H9 (cell line): ENCODE data around the gene KIF16B. TPM values are rescaled to one million over a fixed set of nuclear protein-coding genes. Genes with fewer than 3 reads are reported as not detected.
"Not testable (repeated sequence)": the region's sequence is repeated elsewhere in the genome, so short reads cannot be mapped to it uniquely, and the experiment has no call there.

Experiments
- DNase-seq: peaks from one replicate; pipeline ENCODE4 v3.0.0-alpha.2; 2017
- H2AFZ ChIP-seq: one replicate; pipeline ENCODE4 v1.6.1; 2013; ENCODE audit warnings: mild to moderate bottlenecking, low read length, control low read depth, moderate library complexity
- H2AK5ac ChIP-seq: 2 replicates; pipeline ENCODE4 v1.6.1; 2013; ENCODE audit warnings: low read length, control low read depth, mixed read lengths; ENCODE audit not compliant: insufficient read length
- H2BK120ac ChIP-seq: one replicate; pipeline ENCODE4 v1.6.1; 2013; ENCODE audit warnings: low read depth, mild to moderate bottlenecking, low read length, control low read depth, inconsistent platforms; ENCODE audit not compliant: poor library complexity, severe bottlenecking
- H2BK12ac ChIP-seq: 2 replicates; pipeline ENCODE4 v1.6.1; 2013; ENCODE audit warnings: low read length, control low read depth, mixed read lengths, low read depth; ENCODE audit not compliant: insufficient read length
- H2BK15ac ChIP-seq: 2 replicates; pipeline ENCODE4 v1.6.1; 2013; ENCODE audit warnings: low read depth, low read length, control low read depth
- H2BK20ac ChIP-seq: one replicate; pipeline ENCODE4 v1.6.1; 2013; ENCODE audit warnings: low read depth, mild to moderate bottlenecking, low read length, control low read depth, inconsistent platforms; ENCODE audit not compliant: poor library complexity, severe bottlenecking
- H2BK5ac ChIP-seq: 2 replicates; pipeline ENCODE4 v1.6.1; 2013; ENCODE audit warnings: low read length, control low read depth, mixed read lengths; ENCODE audit not compliant: insufficient read length
- H3K14ac ChIP-seq: 2 replicates; pipeline ENCODE4 v1.6.1; 2013; ENCODE audit warnings: low read length, control low read depth; ENCODE audit not compliant: insufficient read depth
- H3K18ac ChIP-seq: 2 replicates; pipeline ENCODE4 v1.6.1; 2013; ENCODE audit warnings: low read depth, mild to moderate bottlenecking, mixed read lengths, low read length, control low read depth; ENCODE audit not compliant: insufficient read length
- H3K23ac ChIP-seq: 2 replicates; pipeline ENCODE4 v1.6.1; 2013; ENCODE audit warnings: low read length, control low read depth, mixed read lengths, low read depth; ENCODE audit not compliant: insufficient read length
- H3K23me2 ChIP-seq: 2 replicates; pipeline ENCODE4 v1.6.1; 2013; ENCODE audit warnings: low read depth, mild to moderate bottlenecking, mixed read lengths, low read length, control low read depth; ENCODE audit not compliant: insufficient read length, poor library complexity, severe bottlenecking
- H3K27ac ChIP-seq: 2 replicates; pipeline ENCODE4 v1.5.1; 2013; ENCODE audit warnings: low read length, control low read depth, mixed read lengths, low read depth; ENCODE audit not compliant: insufficient read length
- H3K27me3 ChIP-seq: 2 replicates; pipeline ENCODE4 v1.6.1; 2013; ENCODE audit warnings: low read length, control low read depth, inconsistent platforms; ENCODE audit not compliant: insufficient read depth
- H3K4ac ChIP-seq: 2 replicates; pipeline ENCODE4 v1.6.1; 2013; ENCODE audit warnings: low read depth, mild to moderate bottlenecking, control low read depth, inconsistent platforms, low read length, moderate library complexity
- H3K4me1 ChIP-seq: 2 replicates; pipeline ENCODE4 v1.6.1; 2013; ENCODE audit warnings: low read length, control low read depth, inconsistent platforms; ENCODE audit not compliant: insufficient read depth
- H3K4me2 ChIP-seq: 2 replicates; pipeline ENCODE4 v1.6.1; 2013; ENCODE audit warnings: low read length, control low read depth, mixed read lengths; ENCODE audit not compliant: insufficient read length, insufficient read depth
- H3K56ac ChIP-seq: 2 replicates; pipeline ENCODE4 v1.6.1; 2013; ENCODE audit warnings: low read depth, mild to moderate bottlenecking, mixed read lengths, low read length, control low read depth; ENCODE audit not compliant: insufficient read length
- H3K79me1 ChIP-seq: 2 replicates; pipeline ENCODE4 v1.6.1; 2013; ENCODE audit warnings: low read depth, mild to moderate bottlenecking, moderate library complexity, low read length, control low read depth, inconsistent platforms; ENCODE audit not compliant: insufficient read depth, poor library complexity, severe bottlenecking
- H3K79me2 ChIP-seq: 2 replicates; pipeline ENCODE4 v1.6.1; 2013; ENCODE audit warnings: low read length, control low read depth, inconsistent platforms; ENCODE audit not compliant: insufficient read depth
- H3K9ac ChIP-seq: 2 replicates; pipeline ENCODE4 v1.6.1; 2013; ENCODE audit warnings: low read length, control low read depth, mixed read lengths; ENCODE audit not compliant: insufficient read length; ENCODE audit errors: extremely low read depth
- H3K9me3 ChIP-seq: one replicate; pipeline ENCODE4 v1.6.1; 2013; ENCODE audit warnings: low read depth, low read length, inconsistent platforms; ENCODE audit not compliant: control insufficient read depth
- H3T11ph ChIP-seq: one replicate; pipeline ENCODE4 v1.6.1; 2013; ENCODE audit warnings: mild to moderate bottlenecking, low read length, control low read depth, inconsistent platforms
- H4K20me1 ChIP-seq: one replicate; pipeline ENCODE4 v1.6.1; 2013; ENCODE audit not compliant: control insufficient read depth, insufficient read length, insufficient read depth
- H4K5ac ChIP-seq: 2 replicates; pipeline ENCODE4 v1.6.1; 2013; ENCODE audit warnings: low read depth, mild to moderate bottlenecking, mixed read lengths, low read length, control low read depth; ENCODE audit not compliant: insufficient read length
- H4K8ac ChIP-seq: replicated peaks from 2 replicates; pipeline ENCODE4 v1.6.1; 2013; ENCODE audit warnings: low read length, control low read depth, mixed read lengths, low read depth; ENCODE audit not compliant: insufficient read length
- H4K91ac ChIP-seq: 2 replicates; pipeline ENCODE4 v1.6.1; 2013; ENCODE audit warnings: low read depth, mild to moderate bottlenecking, moderate library complexity, mixed read lengths, low read length, control low read depth; ENCODE audit not compliant: insufficient read length
- H3K27ac Mint-ChIP-seq, 3 experiments: 2 replicates in 2 of 3; 3 replicates in 1 of 3; pipeline ENCODE4 v1.8.0; 2020 to 2021; ENCODE audit warnings: mixed read lengths in 3 of 3, mild to moderate bottlenecking in 1 of 3, moderate library complexity in 1 of 3
- H3K27me3 Mint-ChIP-seq: 2 replicates; pipeline ENCODE4 v1.8.0; 2021; ENCODE audit warnings: low read depth, mild to moderate bottlenecking, moderate library complexity, mixed read lengths
- H3K36me3 Mint-ChIP-seq, 3 experiments: 2 replicates in 2 of 3; 3 replicates in 1 of 3; pipeline ENCODE4 v1.8.0; 2020 to 2021; ENCODE audit warnings: low read depth in 3 of 3, mixed read lengths in 3 of 3; ENCODE audit not compliant: insufficient read depth in 1 of 3
- H3K4me1 Mint-ChIP-seq, 2 experiments: 2 replicates each; pipeline ENCODE4 v1.8.0; 2020; ENCODE audit warnings: mixed read lengths in 2 of 2
- H3K4me3 Mint-ChIP-seq, 2 experiments: 2 replicates in 1 of 2; 3 replicates in 1 of 2; pipeline ENCODE4 v1.8.0; 2020 to 2021; ENCODE audit warnings: mild to moderate bottlenecking in 2 of 2, mixed read lengths in 2 of 2, moderate library complexity in 1 of 2
- H3K9me3 Mint-ChIP-seq, 2 experiments: 2 replicates in 1 of 2; 3 replicates in 1 of 2; pipeline ENCODE4 v1.8.0; 2020; ENCODE audit warnings: mild to moderate bottlenecking in 2 of 2, mixed read lengths in 2 of 2, moderate library complexity in 1 of 2
- CTCF ChIP-seq: fragments of 200-600 bp; sonication (generic); conservative IDR thresholded peaks from 3 replicates; pipeline ENCODE4 v1.8.0; 2021; ENCODE audit warnings: antibody characterized with exemption, mild to moderate bottlenecking
- WGBS: extraction: QIAGEN DNeasy Blood & Tissue Kit; methylation state at CpG from one replicate; pipeline ENCODE4 v1.1.7; 2013; ENCODE audit warnings: missing lambda C conversion rate, low lambda C conversion rate, mixed read lengths; ENCODE audit not compliant: insufficient read length; ENCODE audit errors: extremely low coverage; 5-methylcytosine and 5-hydroxymethylcytosine counted together
- total RNA-seq: library from RNA; stranded (reverse); gene quantifications from 2 replicates; pipeline ENCODE4 v1.2.1, GENCODE V29; 2021

KIF16B gene
- total RNA-seq, 1 experiment from 2014 or later = 7.4 TPM

DNA sequence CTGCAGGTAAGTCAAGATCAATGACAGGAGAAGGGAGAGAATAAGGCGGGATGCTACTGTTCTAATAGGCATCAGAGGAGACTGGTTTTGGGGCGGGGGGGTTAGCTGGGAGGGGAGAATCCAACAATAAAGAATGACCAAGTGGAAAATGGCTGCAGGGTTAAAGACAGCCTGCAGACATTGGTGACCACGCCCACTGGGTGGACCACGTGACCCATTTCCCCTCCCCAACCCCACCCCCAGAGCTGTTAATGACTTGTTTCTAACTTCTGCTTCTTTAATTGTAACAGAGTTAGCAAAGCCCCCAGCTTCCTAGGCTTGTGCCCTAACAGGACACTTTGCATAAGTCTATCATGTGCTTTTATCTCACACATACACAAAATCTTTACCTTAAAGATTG, 344.5 kb downstream of the KIF16B start:
- peaks cover 3 to 10% (median 4%) of the 10 kb centered on the region in 3 experiments for H3K36me3 Mint-ChIP-seq
- Histone ChIP-seq H3K9ac (no peak overlapping the region), H3K4me1 (no peaks in the 10 kb centered on the region), H4K20me1 (no peaks in the 10 kb centered on the region), H2BK12ac (no peak overlapping the region), H3K4ac (no peak overlapping the region), H3K79me1 (no peaks in the 10 kb centered on the region), H2BK5ac (no peak overlapping the region), H3K79me2 (no peaks in the 10 kb centered on the region), H4K8ac (no peak overlapping the region), H2BK120ac (no peak overlapping the region), H4K91ac (no peak overlapping the region), H3K27ac (no peak overlapping the region), H2AK5ac (no peak overlapping the region), H3T11ph (no peak overlapping the region), H3K9me3 (no peaks in the 10 kb centered on the region), H3K27me3 (no peaks in the 10 kb centered on the region), H2AFZ (no peak overlapping the region), H3K4me2 (no peak overlapping the region), H2BK15ac (no peak overlapping the region), H3K14ac (no peak overlapping the region), H3K23ac (no peak overlapping the region), H3K56ac (no peak overlapping the region), H4K5ac (no peak overlapping the region), H2BK20ac (no peak overlapping the region), H3K23me2 (no peaks in the 10 kb centered on the region), H3K18ac (no peak overlapping the region)
- no CpG with 5 or more reads among the region's 4 CpGs for WGBS
- no peak for DNase-seq
- no peak overlapping the region for H3K27ac Mint-ChIP-seq
- no peaks in the 10 kb centered on the region; the same call in 1 of the 2 replicates for H3K27me3 Mint-ChIP-seq
- no peak overlapping the region for H3K4me3 Mint-ChIP-seq
- TF ChIP-seq CTCF = no peak
- H3K9me3 Mint-ChIP-seq = peaks cover 5 to 6% of the 10 kb centered on the region in 2 experiments
- H3K4me1 Mint-ChIP-seq = no peaks in the 10 kb centered on the region

DNA sequence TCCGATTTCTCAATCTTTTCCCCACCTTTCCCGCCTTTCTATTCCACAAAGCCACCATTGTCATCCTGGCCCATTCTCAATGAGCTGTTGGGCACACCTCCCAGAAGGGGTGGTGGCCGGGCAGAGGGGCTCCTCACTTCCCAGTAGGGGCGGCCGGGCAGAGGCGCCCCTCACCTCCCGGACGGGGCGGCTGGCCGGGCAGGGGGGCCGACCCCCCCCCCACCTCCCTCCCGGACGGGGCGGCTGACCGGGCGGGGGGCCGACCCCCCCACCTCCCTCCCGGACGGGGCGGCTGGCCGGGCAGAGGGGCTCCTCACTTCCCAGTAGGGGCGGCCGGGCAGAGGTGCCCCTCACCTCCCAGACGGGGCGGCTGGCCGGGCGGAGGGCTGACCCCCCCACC, 346.3 kb downstream of the KIF16B start:
- WGBS = no CpG with 5 or more reads among the region's 27 CpGs
- not testable (repeated sequence) for H3K9ac ChIP-seq, H3K27ac Mint-ChIP-seq, H3T11ph ChIP-seq, H3K79me2 ChIP-seq, H2BK5ac ChIP-seq, H4K20me1 ChIP-seq, H3K14ac ChIP-seq, DNase-seq, H3K79me1 ChIP-seq, H3K27me3 ChIP-seq, H3K4me1 ChIP-seq, H3K4me2 ChIP-seq, H3K27me3 Mint-ChIP-seq, H3K9me3 ChIP-seq, H4K8ac ChIP-seq, H3K18ac ChIP-seq, H4K91ac ChIP-seq, H4K5ac ChIP-seq, H3K4me1 Mint-ChIP-seq, H3K23ac ChIP-seq, H2AK5ac ChIP-seq, H3K4ac ChIP-seq, H2BK20ac ChIP-seq, H2AFZ ChIP-seq, H2BK120ac ChIP-seq, H2BK12ac ChIP-seq, H3K56ac ChIP-seq, H3K27ac ChIP-seq, H3K4me3 Mint-ChIP-seq, H3K9me3 Mint-ChIP-seq, H2BK15ac ChIP-seq, H3K23me2 ChIP-seq, H3K36me3 Mint-ChIP-seq
